SK-N-SH (cell line): ENCODE measurements around the gene LSS. TPM values are rescaled to one million over a fixed set of nuclear protein-coding genes. Genes with fewer than 3 reads are reported as not detected.

Experiments used
- CTCF ChIA-PET: fragments of 300-600, 350-600 bp; formaldehyde crosslinking; extraction: SDS; loops from one replicate; lab custom pipeline; 2021; lab: Yijun Ruan, JAX
- POLR2A ChIA-PET: fragments of 350-600 bp; sonication (Branson Sonifier 250); formaldehyde crosslinking; extraction: SDS; loops from one replicate; lab custom pipeline; 2020; ENCODE audit warnings: antibody characterized with exemption, inconsistent platforms; lab: Yijun Ruan, JAX
- DNase-seq: peaks from one replicate; pipeline ENCODE4 v3.0.0; 2012
- H2AFZ ChIP-seq: fragments of 200-600 bp; sonication (generic); 2 replicates; pipeline ENCODE4 v1.8.1; 2016; ENCODE audit warnings: antibody characterized with exemption, mild to moderate bottlenecking, low read depth
- H3F3A ChIP-seq: fragments of 200-600 bp; sonication (generic); replicated peaks from 2 replicates; pipeline ENCODE3; 2016; ENCODE audit warnings: antibody characterized with exemption, mild to moderate bottlenecking; ENCODE audit not compliant: insufficient read depth
- H3K27ac ChIP-seq, 2 experiments: fragments of 200-500 bp in 1 of 2; fragments of 200-600 bp in 1 of 2; sonication (Bioruptor generic) in 1 of 2; sonication (generic), shearing (Covaris generic) in 1 of 2; 2 replicates each; pipeline versions ENCODE4 v1.5.1 to v1.6.1; 2014 to 2016; ENCODE audit warnings: low read depth in 2 of 2, inconsistent platforms in 1 of 2, low read length in 1 of 2, mild to moderate bottlenecking in 1 of 2, mixed read lengths in 1 of 2
- H3K27me3 ChIP-seq: fragments of 200-600 bp; sonication (generic), shearing (Covaris generic); 2 replicates; pipeline ENCODE4 v1.6.1; 2016; ENCODE audit warnings: mixed run types; ENCODE audit not compliant: insufficient read depth
- H3K36me3 ChIP-seq, 2 experiments: fragments of 200-500 bp in 1 of 2; fragments of 200-600 bp in 1 of 2; sonication (Bioruptor generic) in 1 of 2; sonication (generic) in 1 of 2; replicated peaks in 1 of 2; 2 replicates each; pipeline versions ENCODE3 to v1.5.1; 2014 to 2016; ENCODE audit warnings: low read length in 1 of 2, mild to moderate bottlenecking in 1 of 2; ENCODE audit not compliant: insufficient read depth in 2 of 2, control insufficient read depth in 1 of 2
- H3K4me1 ChIP-seq, 2 experiments: fragments of 200-500 bp in 1 of 2; fragments of 200-600 bp in 1 of 2; sonication (Bioruptor generic) in 1 of 2; sonication (generic), shearing (Covaris generic) in 1 of 2; 2 replicates each; pipeline versions ENCODE4 v1.5.1 to v1.6.1; 2014 to 2016; ENCODE audit warnings: low read depth in 1 of 2, low read length in 1 of 2, mixed run types in 1 of 2; ENCODE audit not compliant: insufficient read depth in 2 of 2, control insufficient read depth in 1 of 2
- H3K4me2 ChIP-seq: fragments of 200-600 bp; sonication (generic), shearing (Covaris generic); 2 replicates; pipeline ENCODE4 v1.6.1; 2017; ENCODE audit warnings: mixed run types
- H3K4me3 ChIP-seq, 2 experiments: fragments of 200-500 bp in 1 of 2; fragments of 200-600 bp in 1 of 2; sonication (Bioruptor generic) in 1 of 2; sonication (generic), shearing (Covaris generic) in 1 of 2; 2 replicates each; pipeline versions ENCODE4 v1.5.1 to v1.8.1; 2014 to 2016; ENCODE audit warnings: low read depth in 2 of 2, inconsistent platforms in 1 of 2, low read length in 1 of 2, mild to moderate bottlenecking in 1 of 2, mixed read lengths in 1 of 2, moderate library complexity in 1 of 2
- H3K79me2 ChIP-seq: fragments of 200-600 bp; sonication (generic); 2 replicates; pipeline ENCODE4 v1.8.1; 2017; ENCODE audit warnings: mild to moderate bottlenecking; ENCODE audit not compliant: insufficient read depth
- H3K9ac ChIP-seq: fragments of 200-600 bp; sonication (generic); 2 replicates; pipeline ENCODE4 v1.6.1; 2017; ENCODE audit warnings: mixed run types
- H3K9me2 ChIP-seq: fragments of 200-600 bp; sonication (generic); 2 replicates; pipeline ENCODE4 v1.6.1; 2017; ENCODE audit warnings: mixed run types
- H3K9me3 ChIP-seq: fragments of 200-600 bp; sonication (generic); 2 replicates; pipeline ENCODE4 v1.6.1; 2017; ENCODE audit warnings: mixed run types, mild to moderate bottlenecking, moderate library complexity
- H4K20me1 ChIP-seq: fragments of 200-600 bp; sonication (generic); 2 replicates; pipeline ENCODE4 v1.6.1; 2017; ENCODE audit warnings: mild to moderate bottlenecking, mixed run types; ENCODE audit not compliant: insufficient read depth
- ELF1 ChIP-seq: IDR thresholded peaks from 2 replicates; pipeline ENCODE4 v1.4.0; 2012
- EP300 ChIP-seq, 2 experiments: IDR thresholded peaks; 2 replicates each; pipeline versions ENCODE4 v1.4.0 to v1.6.1; 2012; ENCODE audit warnings: borderline replicate concordance in 1 of 2, low read depth in 1 of 2, low read length in 1 of 2
- EZH2phosphoT487 ChIP-seq: fragments of 200-600 bp; sonication (generic); IDR thresholded peaks from 2 replicates; pipeline ENCODE4 v1.6.1; 2017; ENCODE audit warnings: low read depth, mixed run types, mild to moderate bottlenecking, antibody characterized with exemption, moderate library complexity, borderline replicate concordance
- FOXM1 ChIP-seq: IDR thresholded peaks from 2 replicates; pipeline ENCODE4 v1.4.0; 2012; ENCODE audit warnings: low read depth, mild to moderate bottlenecking
- GABPA ChIP-seq: IDR thresholded peaks from 2 replicates; pipeline ENCODE4 v1.4.0; 2012; ENCODE audit warnings: low read depth, mild to moderate bottlenecking
- GATA2 ChIP-seq: sonication (generic); formaldehyde crosslinking; IDR thresholded peaks from 2 replicates; pipeline ENCODE4 v1.5.0; 2020; ENCODE audit warnings: mild to moderate bottlenecking, missing genetic modification reagents
- JUND ChIP-seq: IDR thresholded peaks from 2 replicates; pipeline ENCODE4 v1.4.0; 2012
- MEF2A ChIP-seq: IDR thresholded peaks from 2 replicates; pipeline ENCODE4 v1.4.0; 2012; ENCODE audit warnings: low read depth, borderline replicate concordance
- MXI1 ChIP-seq: IDR thresholded peaks from 2 replicates; pipeline ENCODE4 v1.6.1; 2012; ENCODE audit warnings: mild to moderate bottlenecking, low read depth, low read length, improper control_type of control experiment
- NFIC ChIP-seq: IDR thresholded peaks from 2 replicates; pipeline ENCODE4 v1.4.0; 2012; ENCODE audit warnings: borderline replicate concordance
- RAD21 ChIP-seq: IDR thresholded peaks from 2 replicates; pipeline ENCODE4 v1.6.1; 2012; ENCODE audit warnings: mild to moderate bottlenecking, low read length
- RCOR1 ChIP-seq: fragments of 150-350 bp; IDR thresholded peaks from 2 replicates; pipeline ENCODE4 v1.6.1; 2017; ENCODE audit warnings: antibody characterized with exemption, low read length
- RFX5 ChIP-seq: IDR thresholded peaks from 2 replicates; pipeline ENCODE4 v1.6.1; 2012; ENCODE audit warnings: mild to moderate bottlenecking, improper control_type of control experiment, low read length
- RXRA ChIP-seq: IDR thresholded peaks from 2 replicates; pipeline ENCODE4 v1.4.0; 2012; ENCODE audit warnings: low read depth, mild to moderate bottlenecking, borderline replicate concordance
- SMC3 ChIP-seq: IDR thresholded peaks from 2 replicates; pipeline ENCODE4 v1.6.1; 2012; ENCODE audit warnings: low read depth, low read length, improper control_type of control experiment
- TEAD4 ChIP-seq: IDR thresholded peaks from 2 replicates; pipeline ENCODE4 v1.4.0; 2012; ENCODE audit warnings: mild to moderate bottlenecking, borderline replicate concordance; ENCODE audit not compliant: insufficient read depth
- WGBS: methylation state at CpG from one replicate; pipeline ENCODE4 v1.1.6; 2017; ENCODE audit warnings: low lambda C conversion rate; 5-methylcytosine and 5-hydroxymethylcytosine counted together
- polyA plus RNA-seq, 3 experiments: library from polyadenylated mRNA; depleted of rRNA; stranded (reverse); fragments of >200 nt; gene quantifications; 2 replicates each; pipeline ENCODE4 v1.2.3, GENCODE V29; 2012
- TF ChIP-seq, protein P1 (sequence below): fragments of 200-600 bp; sonication (generic); IDR thresholded peaks from 2 replicates; pipeline ENCODE4 v1.6.1; 2017; ENCODE audit warnings: antibody characterized with exemption, mild to moderate bottlenecking, moderate library complexity
- TF ChIP-seq, protein P2 (sequence below): fragments of 150-350 bp; IDR thresholded peaks from 2 replicates; pipeline ENCODE4 v1.6.1; 2016; ENCODE audit warnings: mild to moderate bottlenecking, low read depth, low read length
- TF ChIP-seq, protein P3 (sequence below): IDR thresholded peaks from 2 replicates; pipeline ENCODE4 v1.4.0; 2012; ENCODE audit warnings: low read depth, borderline replicate concordance
- TF ChIP-seq, protein P4 (sequence below): IDR thresholded peaks from 2 replicates; pipeline ENCODE4 v1.4.0; 2012; ENCODE audit warnings: low read depth, borderline replicate concordance

The LSS gene
- polyA plus RNA-seq, 1 of the 3 experiments (the other 2 are of a cell fraction), result 38.7 TPM

DNA sequence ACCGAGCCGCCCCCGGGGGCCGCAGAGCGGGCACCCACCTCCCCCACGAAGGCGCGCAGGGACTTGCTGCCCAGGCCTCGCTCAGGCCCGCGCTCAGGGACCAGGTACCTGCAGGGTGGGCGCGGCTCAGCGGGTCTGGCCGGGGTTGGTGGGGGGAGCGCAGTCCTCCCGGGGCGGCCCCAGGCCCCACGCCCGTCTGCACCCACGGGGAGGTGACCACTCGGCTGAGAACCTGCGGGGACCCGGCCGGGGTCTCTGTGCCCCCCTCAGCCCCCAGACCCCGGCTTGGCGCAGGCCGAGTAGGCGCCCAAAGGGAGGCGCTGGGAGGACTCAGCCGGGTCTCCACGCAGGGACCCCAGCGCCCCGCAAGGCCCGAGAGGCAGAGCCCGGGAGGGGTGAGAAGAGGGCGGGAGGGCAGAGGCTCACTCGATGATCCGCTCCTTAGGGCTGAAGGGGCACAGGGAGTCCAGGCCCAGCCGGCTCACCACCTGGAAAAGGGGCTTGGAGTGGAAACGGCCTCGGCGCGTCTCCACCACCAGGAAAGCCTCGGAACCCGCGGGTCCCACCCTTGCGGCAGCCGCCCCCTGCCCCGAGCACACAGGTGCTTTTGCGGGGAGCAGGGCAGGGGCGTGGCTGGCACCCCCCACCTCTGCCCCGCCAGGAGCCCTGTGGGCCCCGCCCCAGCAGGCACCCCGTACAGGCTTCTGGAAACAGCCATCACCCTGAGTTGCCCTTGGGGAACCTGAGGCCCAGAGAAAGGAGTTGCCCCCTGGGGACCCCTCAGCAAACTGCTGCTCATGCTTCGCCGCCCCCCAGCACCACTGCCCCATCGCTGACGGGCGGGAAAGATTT, 82.5 kb downstream of the LSS start:
- POLR2A ChIA-PET, result no interaction called here
- H3K9me3 ChIP-seq, result no peaks in the 10 kb centered on the region
- H3K4me3 ChIP-seq, result no peak overlapping the region
- H3F3A ChIP-seq, result no peaks in the 10 kb centered on the region
- no peaks in the 10 kb centered on the region for H4K20me1 ChIP-seq
- CTCF ChIA-PET, result interaction anchor here (0.9 to 1.3 kb wide), 3 partner anchors 18 to 84 kb away, joined by 3 to 4 read pairs (median 3); no protein-coding TSS in a partner anchor
- DNase-seq, result no peak
- H3K4me1 ChIP-seq, result peaks cover 0 to 10% of the 10 kb centered on the region in 2 experiments; a peak in 1 of 4 replicates
- H3K36me3 ChIP-seq, result no peaks in the 10 kb centered on the region
- no peaks in the 10 kb centered on the region for H3K79me2 ChIP-seq
- no peak overlapping the region for H3K4me2 ChIP-seq
- WGBS, result 88% methylated on average over 29 of the region's 60 CpGs
- H3K9me2 ChIP-seq, result no peaks in the 10 kb centered on the region
- H2AFZ ChIP-seq, result no peak overlapping the region
- no peak overlapping the region for H3K27ac ChIP-seq
- TF ChIP-seq FOXM1, result no peak
- TF ChIP-seq, protein P1, sequence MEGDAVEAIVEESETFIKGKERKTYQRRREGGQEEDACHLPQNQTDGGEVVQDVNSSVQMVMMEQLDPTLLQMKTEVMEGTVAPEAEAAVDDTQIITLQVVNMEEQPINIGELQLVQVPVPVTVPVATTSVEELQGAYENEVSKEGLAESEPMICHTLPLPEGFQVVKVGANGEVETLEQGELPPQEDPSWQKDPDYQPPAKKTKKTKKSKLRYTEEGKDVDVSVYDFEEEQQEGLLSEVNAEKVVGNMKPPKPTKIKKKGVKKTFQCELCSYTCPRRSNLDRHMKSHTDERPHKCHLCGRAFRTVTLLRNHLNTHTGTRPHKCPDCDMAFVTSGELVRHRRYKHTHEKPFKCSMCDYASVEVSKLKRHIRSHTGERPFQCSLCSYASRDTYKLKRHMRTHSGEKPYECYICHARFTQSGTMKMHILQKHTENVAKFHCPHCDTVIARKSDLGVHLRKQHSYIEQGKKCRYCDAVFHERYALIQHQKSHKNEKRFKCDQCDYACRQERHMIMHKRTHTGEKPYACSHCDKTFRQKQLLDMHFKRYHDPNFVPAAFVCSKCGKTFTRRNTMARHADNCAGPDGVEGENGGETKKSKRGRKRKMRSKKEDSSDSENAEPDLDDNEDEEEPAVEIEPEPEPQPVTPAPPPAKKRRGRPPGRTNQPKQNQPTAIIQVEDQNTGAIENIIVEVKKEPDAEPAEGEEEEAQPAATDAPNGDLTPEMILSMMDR, result no peak
- TF ChIP-seq JUND, result no peak
- no peak for TF ChIP-seq RAD21
- no peak for TF ChIP-seq RXRA
- TF ChIP-seq RFX5, result no peak
- no peak for TF ChIP-seq NFIC
- no peak for TF ChIP-seq EP300 (IDR thresholded peaks at IDR 0.05; ENCODE audit: borderline replicate concordance in 1 of 2, low read depth in 1 of 2, low read length in 1 of 2)
- H3K9ac ChIP-seq, result no peak overlapping the region
- H3K27me3 ChIP-seq, result no peaks in the 10 kb centered on the region

DNA sequence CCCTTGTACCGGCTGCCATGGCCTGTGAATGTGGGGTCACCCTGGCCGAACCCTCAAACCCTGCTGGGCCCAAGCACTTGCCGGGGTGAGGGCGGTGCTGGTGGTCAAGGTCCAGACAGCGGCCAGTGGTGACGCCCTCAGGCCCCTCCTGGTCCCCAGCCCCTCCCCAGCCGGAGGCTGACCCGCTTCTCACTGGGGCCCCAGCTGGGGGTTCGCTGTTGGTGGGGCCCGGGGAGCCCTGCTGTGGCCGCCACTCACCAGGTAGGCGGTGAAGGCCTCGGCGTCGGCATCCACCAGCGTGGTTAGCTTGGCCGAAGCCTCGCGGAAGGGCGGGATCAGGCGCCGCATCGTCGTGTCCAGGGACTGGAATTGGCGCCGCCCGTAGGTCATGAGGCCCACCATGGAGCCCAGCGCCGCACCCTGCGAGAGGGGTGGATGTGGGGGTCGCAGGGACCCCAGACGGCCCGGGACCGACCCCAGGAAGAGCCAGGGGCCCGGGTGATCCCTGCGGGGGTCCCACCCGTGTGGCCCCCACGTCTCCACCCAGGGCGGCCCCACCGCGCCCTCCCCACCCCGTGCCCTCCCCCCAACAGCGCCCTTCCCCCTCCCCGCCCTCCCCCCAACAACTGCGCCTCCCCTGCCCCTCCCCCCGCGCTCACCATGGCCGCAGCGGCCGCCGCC, 83.3 kb downstream of the LSS start:
- Histone ChIP-seq H3K27me3 (no peaks in the 10 kb centered on the region), H3K4me1 (peaks cover 0 to 10% of the 10 kb centered on the region in 2 experiments; a peak in 1 of 4 replicates), H4K20me1 (no peaks in the 10 kb centered on the region), H3K9me3 (no peaks in the 10 kb centered on the region), H3K27ac (no peak overlapping the region; a peak in 1 of 4 replicates), H3K79me2 (no peaks in the 10 kb centered on the region), H3K4me2 (no peak overlapping the region), H2AFZ (no peak overlapping the region), H3F3A (no peaks in the 10 kb centered on the region), H3K36me3 (no peaks in the 10 kb centered on the region), H3K4me3 (no peak overlapping the region), H3K9me2 (no peaks in the 10 kb centered on the region), H3K9ac (no peak overlapping the region)
- 91% methylated on average over 20 of the region's 51 CpGs for WGBS
- no peak for DNase-seq
- ChIA-PET POLR2A (no interaction called here), CTCF (no interaction called here)
- TF ChIP-seq, protein P2, sequence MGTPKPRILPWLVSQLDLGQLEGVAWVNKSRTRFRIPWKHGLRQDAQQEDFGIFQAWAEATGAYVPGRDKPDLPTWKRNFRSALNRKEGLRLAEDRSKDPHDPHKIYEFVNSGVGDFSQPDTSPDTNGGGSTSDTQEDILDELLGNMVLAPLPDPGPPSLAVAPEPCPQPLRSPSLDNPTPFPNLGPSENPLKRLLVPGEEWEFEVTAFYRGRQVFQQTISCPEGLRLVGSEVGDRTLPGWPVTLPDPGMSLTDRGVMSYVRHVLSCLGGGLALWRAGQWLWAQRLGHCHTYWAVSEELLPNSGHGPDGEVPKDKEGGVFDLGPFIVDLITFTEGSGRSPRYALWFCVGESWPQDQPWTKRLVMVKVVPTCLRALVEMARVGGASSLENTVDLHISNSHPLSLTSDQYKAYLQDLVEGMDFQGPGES, result no peak
- TF ChIP-seq FOXM1, result no peak
- TF ChIP-seq ELF1, result no peak
- TF ChIP-seq MXI1, result no peak
- TF ChIP-seq RXRA, result no peak
- TF ChIP-seq SMC3, result no peak
- TF ChIP-seq GABPA, result no peak
- TF ChIP-seq, protein P3, sequence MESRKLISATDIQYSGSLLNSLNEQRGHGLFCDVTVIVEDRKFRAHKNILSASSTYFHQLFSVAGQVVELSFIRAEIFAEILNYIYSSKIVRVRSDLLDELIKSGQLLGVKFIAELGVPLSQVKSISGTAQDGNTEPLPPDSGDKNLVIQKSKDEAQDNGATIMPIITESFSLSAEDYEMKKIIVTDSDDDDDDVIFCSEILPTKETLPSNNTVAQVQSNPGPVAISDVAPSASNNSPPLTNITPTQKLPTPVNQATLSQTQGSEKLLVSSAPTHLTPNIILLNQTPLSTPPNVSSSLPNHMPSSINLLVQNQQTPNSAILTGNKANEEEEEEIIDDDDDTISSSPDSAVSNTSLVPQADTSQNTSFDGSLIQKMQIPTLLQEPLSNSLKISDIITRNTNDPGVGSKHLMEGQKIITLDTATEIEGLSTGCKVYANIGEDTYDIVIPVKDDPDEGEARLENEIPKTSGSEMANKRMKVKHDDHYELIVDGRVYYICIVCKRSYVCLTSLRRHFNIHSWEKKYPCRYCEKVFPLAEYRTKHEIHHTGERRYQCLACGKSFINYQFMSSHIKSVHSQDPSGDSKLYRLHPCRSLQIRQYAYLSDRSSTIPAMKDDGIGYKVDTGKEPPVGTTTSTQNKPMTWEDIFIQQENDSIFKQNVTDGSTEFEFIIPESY, result no peak
- no peak for TF ChIP-seq MEF2A
- TF ChIP-seq RCOR1, result no peak
- no peak for TF ChIP-seq TEAD4
- no peak for TF ChIP-seq EP300 (IDR thresholded peaks at IDR 0.05; ENCODE audit: borderline replicate concordance in 1 of 2, low read depth in 1 of 2, low read length in 1 of 2)
- TF ChIP-seq GATA2, result no peak
- TF ChIP-seq NFIC, result no peak
- no peak for TF ChIP-seq EZH2phosphoT487
- TF ChIP-seq, protein P4, sequence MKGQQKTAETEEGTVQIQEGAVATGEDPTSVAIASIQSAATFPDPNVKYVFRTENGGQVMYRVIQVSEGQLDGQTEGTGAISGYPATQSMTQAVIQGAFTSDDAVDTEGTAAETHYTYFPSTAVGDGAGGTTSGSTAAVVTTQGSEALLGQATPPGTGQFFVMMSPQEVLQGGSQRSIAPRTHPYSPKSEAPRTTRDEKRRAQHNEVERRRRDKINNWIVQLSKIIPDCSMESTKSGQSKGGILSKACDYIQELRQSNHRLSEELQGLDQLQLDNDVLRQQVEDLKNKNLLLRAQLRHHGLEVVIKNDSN, result no peak
